ENCODE data around the gene LRIT2.
A peak's percentile ranks its signal among the peaks of the same experiment; 100 is the strongest.

Gene LRIT2

GRCh38 chr10:84225427-84226173 is at the start of gene LRIT2:
Gene LRIT2, minus strand, starts transcription at chr10:84225544. Its CDS starts 24 bp downstream, at chr10:84225520.
- DNase-seq, result no peak

- DNase-seq, result no peak
Observed at GRCh38 chr10:84270708-84271107, 45.4 kb upstream of the LRIT2 start.

GRCh38 chr10:84269773-84270172 is 44.4 kb upstream of the LRIT2 start:
- DNase-seq, result no peak

- DNase-seq, result no peak
Observed at GRCh38 chr10:84269162-84269561, 43.8 kb upstream of the LRIT2 start.

GRCh38 chr10:84267503-84268126 is 42.3 kb upstream of the LRIT2 start:
- DNase-seq, result peak; percentile 47 to 53

- no peak for DNase-seq
Observed at GRCh38 chr10:84265418-84265817, 40.1 kb upstream of the LRIT2 start.

- peak; percentile 65 to 67 for DNase-seq
Observed at GRCh38 chr10:84264611-84265141, 39.3 kb upstream of the LRIT2 start.

GRCh38 chr10:84263716-84264115 is 38.4 kb upstream of the LRIT2 start:
- DNase-seq, result no peak

- DNase-seq, result no peak
Observed at GRCh38 chr10:84262190-84262956, 37.0 kb upstream of the LRIT2 start.

- no peak for DNase-seq
Observed at GRCh38 chr10:84261236-84261915, 36.0 kb upstream of the LRIT2 start.

- DNase-seq, result no peak
Observed at GRCh38 chr10:84258034-84258695, 32.8 kb upstream of the LRIT2 start.

GRCh38 chr10:84257343-84258020 is 32.1 kb upstream of the LRIT2 start:
- no peak for DNase-seq

GRCh38 chr10:84256510-84257342 is 31.4 kb upstream of the LRIT2 start:
- peak in 1 of 2 donors; percentile 14 for DNase-seq

GRCh38 chr10:84254552-84255478 is 29.5 kb upstream of the LRIT2 start:
- DNase-seq, result no peak

- DNase-seq, result no peak
Observed at GRCh38 chr10:84248794-84249193, 23.4 kb upstream of the LRIT2 start.

- DNase-seq, result no peak
Observed at GRCh38 chr10:84247496-84247895, 22.2 kb upstream of the LRIT2 start.

GRCh38 chr10:84244651-84245270 is 19.4 kb upstream of the LRIT2 start, which contains the start of gene RGR:
Gene RGR, plus strand, starts transcription at chr10:84245053. Its CDS starts 38 bp downstream, at chr10:84245091.
- DNase-seq, result no peak

GRCh38 chr10:84243759-84244158 is 18.4 kb upstream of the LRIT2 start:
- no peak for DNase-seq

All from CD4-positive, alpha-beta T cell treated with Interleukin-4 for 1 hour (primary cell).